ENCODE data around the gene OR10A7. TPM values are rescaled to one million over a fixed set of nuclear protein-coding genes. Genes with fewer than 3 reads are reported as not detected.
A peak's percentile ranks its signal among the peaks of the same experiment; 100 is the strongest.

OR10A7 gene
- total RNA-seq, 4 donors from 2014 or later = not detected

GRCh38 chr12:55188974-55189556 is 31.8 kb upstream of the OR10A7 start:
- Histone ChIP-seq H3K36me3 (no peaks in the 10 kb centered on the region), H3K4me1 (no peaks in the 10 kb centered on the region), H3K9me3 (no peaks in the 10 kb centered on the region), H3K27me3 (no peaks in the 10 kb centered on the region), H3K4me3 (no peak overlapping the region), H3K27ac (replicated peaks in 1 of 4) (no peak overlapping the region)
- WGBS = 1% methylated on average over 4 of the region's 4 CpGs
- TF ChIP-seq CTCF (IDR thresholded peaks at IDR 0.05) = peak; percentile 61 to 70 (median 68)
- TF ChIP-seq EP300 (IDR thresholded peaks at IDR 0.05) = no peak
- no peak for DNase-seq (ENCODE audit: extremely low spot score)
- intact Hi-C loops (cut with DNase I) = loop anchor here (2.0 kb wide), 1 partner anchor 430 kb away; no protein-coding TSS in a partner anchor

- WGBS = 82% methylated on average over 3 of the region's 3 CpGs
- H3K9me3 ChIP-seq = no peaks in the 10 kb centered on the region
- H3K4me3 ChIP-seq = no peak overlapping the region
- no peak overlapping the region for H3K27ac ChIP-seq (replicated peaks in 1 of 4)
- TF ChIP-seq POLR2A (IDR thresholded peaks at IDR 0.05; ENCODE audit: low read depth) (no peak), CTCF (IDR thresholded peaks at IDR 0.05) (no peak), POLR2AphosphoS5 (IDR thresholded peaks at IDR 0.05) (no peak), EP300 (IDR thresholded peaks at IDR 0.05) (no peak)
- no peak for DNase-seq (ENCODE audit: extremely low spot score)
- intact Hi-C loops (cut with DNase I) = no loop called here
- H3K27me3 ChIP-seq = no peaks in the 10 kb centered on the region
- H3K4me1 ChIP-seq = no peaks in the 10 kb centered on the region
- H3K36me3 ChIP-seq = no peaks in the 10 kb centered on the region
Observed at GRCh38 chr12:55194382-55194781, 26.4 kb upstream of the OR10A7 start.

GRCh38 chr12:55226523-55226922 is 5.7 kb downstream of the OR10A7 start:
- Histone ChIP-seq H3K4me1 (no peaks in the 10 kb centered on the region), H3K4me3 (no peak overlapping the region), H3K36me3 (no peaks in the 10 kb centered on the region), H3K9me3 (no peaks in the 10 kb centered on the region), H3K27ac (replicated peaks in 1 of 4) (no peak overlapping the region), H3K27me3 (no peaks in the 10 kb centered on the region)
- intact Hi-C loops (cut with DNase I) = no loop called here
- WGBS = 47% methylated on average over 1 of the region's 1 CpG
- DNase-seq (ENCODE audit: extremely low spot score) = no peak
- no peak for TF ChIP-seq POLR2AphosphoS5 (IDR thresholded peaks at IDR 0.05)
- no peak for TF ChIP-seq POLR2A (IDR thresholded peaks at IDR 0.05; ENCODE audit: low read depth)
- TF ChIP-seq EP300 (IDR thresholded peaks at IDR 0.05) = no peak
- TF ChIP-seq CTCF (IDR thresholded peaks at IDR 0.05) = no peak

- Histone ChIP-seq H3K4me1 (no peaks in the 10 kb centered on the region), H3K36me3 (no peaks in the 10 kb centered on the region), H3K4me3 (no peak overlapping the region), H3K27ac (replicated peaks in 1 of 4) (no peak overlapping the region), H3K9me3 (no peaks in the 10 kb centered on the region), H3K27me3 (no peaks in the 10 kb centered on the region)
- 45% methylated on average over 3 of the region's 3 CpGs for WGBS
- no peak for DNase-seq (ENCODE audit: extremely low spot score)
- TF ChIP-seq CTCF (IDR thresholded peaks at IDR 0.05) (no peak), EP300 (IDR thresholded peaks at IDR 0.05) (no peak), POLR2AphosphoS5 (IDR thresholded peaks at IDR 0.05) (no peak), POLR2A (IDR thresholded peaks at IDR 0.05; ENCODE audit: low read depth) (no peak)
- intact Hi-C loops (cut with DNase I) = no loop called here
Observed at GRCh38 chr12:55227643-55228042, 6.8 kb downstream of the OR10A7 start.

- intact Hi-C loops (cut with DNase I) = no loop called here
- Histone ChIP-seq H3K4me3 (no peak within 1 kb of the TSS), H3K4me1 (no peaks in the 10 kb centered on the region), H3K9me3 (no peaks in the 10 kb centered on the region), H3K27ac (replicated peaks in 1 of 4) (no peak within 1 kb of the TSS), H3K36me3 (no peaks in the 10 kb centered on the region), H3K27me3 (no peaks in the 10 kb centered on the region)
- DNase-seq (ENCODE audit: extremely low spot score) = no peak
- WGBS = 53% methylated on average over 3 of the region's 3 CpGs
- TF ChIP-seq EP300 (IDR thresholded peaks at IDR 0.05) (no peak), CTCF (IDR thresholded peaks at IDR 0.05) (no peak), POLR2A (IDR thresholded peaks at IDR 0.05; ENCODE audit: low read depth) (no peak), POLR2AphosphoS5 (IDR thresholded peaks at IDR 0.05) (no peak)
Observed at GRCh38 chr12:55244309-55244708, 23.5 kb downstream of the OR10A7 start, which contains the start of gene OR6C74. Gene OR6C74 (plus strand): TSS chr12:55244609. CDS start chr12:55247288, 2,679 bp downstream.
